Mesendoderm (in vitro differentiated cells): Measurements from ENCODE around the gene PRPS1.
"Not testable (repeated sequence)": the region's sequence is repeated elsewhere in the genome, so short reads cannot be mapped to it uniquely, and the experiment has no call there.

ENCODE experiments used
- DNase-seq: peaks from one replicate; pipeline ENCODE4 v3.0.0; 2013
- H2AK5ac ChIP-seq: 2 replicates; pipeline ENCODE4 v1.6.1; 2013; ENCODE audit warnings: low read length, inconsistent platforms
- H2BK120ac ChIP-seq: 2 replicates; pipeline ENCODE4 v1.6.1; 2013; ENCODE audit warnings: low read depth, mild to moderate bottlenecking, low read length, moderate library complexity, mixed read lengths
- H2BK15ac ChIP-seq: replicated peaks from 2 replicates; pipeline ENCODE4 v1.6.1; 2013; ENCODE audit warnings: low read depth, mild to moderate bottlenecking, moderate library complexity
- H2BK5ac ChIP-seq: 2 replicates; pipeline ENCODE4 v1.6.1; 2013; ENCODE audit warnings: low read length, inconsistent platforms
- H3K18ac ChIP-seq: 2 replicates; pipeline ENCODE4 v1.6.1; 2013; ENCODE audit warnings: mild to moderate bottlenecking, low read length, mixed read lengths
- H3K23ac ChIP-seq: one replicate; pipeline ENCODE4 v1.6.1; 2013; ENCODE audit warnings: low read length
- H3K27ac ChIP-seq: 2 replicates; pipeline ENCODE4 v1.5.1; 2013; ENCODE audit warnings: low read depth, mild to moderate bottlenecking, inconsistent platforms, low read length, moderate library complexity
- H3K27me3 ChIP-seq: 2 replicates; pipeline ENCODE4 v1.6.1; 2013; ENCODE audit warnings: low read length, control low read depth, mild to moderate bottlenecking, inconsistent platforms; ENCODE audit not compliant: insufficient read depth, poor library complexity
- H3K36me3 ChIP-seq: 2 replicates; pipeline ENCODE4 v1.6.1; 2013; ENCODE audit warnings: low read length, inconsistent platforms; ENCODE audit not compliant: control insufficient read depth, insufficient read depth
- H3K4ac ChIP-seq: one replicate; pipeline ENCODE4 v1.6.1; 2013; ENCODE audit warnings: low read depth, mild to moderate bottlenecking, low read length, moderate library complexity
- H3K4me1 ChIP-seq: 2 replicates; pipeline ENCODE4 v1.6.1; 2013; ENCODE audit warnings: low read depth, low read length, inconsistent platforms; ENCODE audit not compliant: control insufficient read depth
- H3K4me2 ChIP-seq: 2 replicates; pipeline ENCODE4 v1.6.1; 2013; ENCODE audit warnings: low read length
- H3K4me3 ChIP-seq: 2 replicates; pipeline ENCODE4 v1.5.1; 2013; ENCODE audit warnings: mild to moderate bottlenecking, low read length
- H3K56ac ChIP-seq: one replicate; pipeline ENCODE4 v1.6.1; 2013; ENCODE audit warnings: low read length
- H3K79me1 ChIP-seq: 2 replicates; pipeline ENCODE4 v1.6.1; 2013; ENCODE audit warnings: low read length, inconsistent platforms
- H3K79me2 ChIP-seq: 2 replicates; pipeline ENCODE4 v1.6.1; 2013; ENCODE audit warnings: mild to moderate bottlenecking, low read length; ENCODE audit not compliant: control insufficient read depth, insufficient read depth
- H3K9ac ChIP-seq: 2 replicates; pipeline ENCODE4 v1.6.1; 2013; ENCODE audit warnings: low read length, inconsistent platforms
- H4K5ac ChIP-seq: one replicate; pipeline ENCODE4 v1.6.1; 2013; ENCODE audit warnings: low read length
- H4K8ac ChIP-seq: one replicate; pipeline ENCODE4 v1.6.1; 2013; ENCODE audit warnings: low read depth, mild to moderate bottlenecking, control low read depth, low read length, moderate library complexity
- WGBS: extraction: QIAGEN DNeasy Blood & Tissue Kit; methylation state at CpG from one replicate; pipeline ENCODE4 v1.1.7; 2013; ENCODE audit warnings: low lambda C conversion rate, missing lambda C conversion rate; ENCODE audit not compliant: insufficient coverage; ENCODE audit errors: extremely low coverage; 5-methylcytosine and 5-hydroxymethylcytosine counted together

The PRPS1 gene

GRCh38 chrX:107662824-107663223 is 34.5 kb downstream of the PRPS1 start:
- no CpG with 5 or more reads among the region's 5 CpGs for WGBS
- H2BK120ac ChIP-seq, result no peak overlapping the region
- H3K4ac ChIP-seq, result no peak overlapping the region

DNA sequence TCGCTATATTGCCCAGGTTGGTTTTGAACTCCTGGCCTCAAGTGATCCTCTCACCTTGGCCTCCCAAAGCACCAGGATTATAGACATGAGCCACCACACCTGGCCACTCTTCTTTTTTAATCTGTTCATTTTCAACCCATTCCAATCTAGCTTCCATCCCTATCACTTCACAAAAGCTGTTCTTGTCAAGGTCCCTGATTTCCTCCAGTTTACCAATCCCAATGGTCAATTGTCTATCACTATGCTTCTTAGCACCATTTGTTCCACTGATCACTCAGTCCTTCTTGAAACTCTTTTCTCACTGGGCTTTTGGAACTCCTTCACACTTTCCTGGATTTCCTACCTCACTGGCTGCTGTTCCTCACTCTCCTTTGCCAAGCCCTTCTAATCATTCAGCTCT is 38.6 kb downstream of the PRPS1 start:
- no CpG with 5 or more reads among the region's 1 CpG for WGBS
- no peak overlapping the region for H2BK5ac ChIP-seq

More at GRCh38 chrX:107662824-107663223, 34.5 kb downstream of the PRPS1 start:
- Histone ChIP-seq H3K4me2 (no peak overlapping the region), H2AK5ac (no peak overlapping the region), H3K27me3 (no peaks in the 10 kb centered on the region), H3K79me2 (no peaks in the 10 kb centered on the region), H3K4me3 (no peak overlapping the region), H4K8ac (no peak overlapping the region), H3K56ac (no peak overlapping the region), H3K23ac (no peak overlapping the region), H2BK15ac (no peak overlapping the region), H3K18ac (no peak overlapping the region), H4K5ac (no peak overlapping the region), H2BK5ac (no peak overlapping the region), H3K79me1 (no peaks in the 10 kb centered on the region), H3K4me1 (peaks cover 3% of the 10 kb centered on the region), H3K27ac (no peak overlapping the region), H3K36me3 (no peaks in the 10 kb centered on the region), H3K9ac (no peak overlapping the region)
- DNase-seq, result peak; percentile 58

DNA sequence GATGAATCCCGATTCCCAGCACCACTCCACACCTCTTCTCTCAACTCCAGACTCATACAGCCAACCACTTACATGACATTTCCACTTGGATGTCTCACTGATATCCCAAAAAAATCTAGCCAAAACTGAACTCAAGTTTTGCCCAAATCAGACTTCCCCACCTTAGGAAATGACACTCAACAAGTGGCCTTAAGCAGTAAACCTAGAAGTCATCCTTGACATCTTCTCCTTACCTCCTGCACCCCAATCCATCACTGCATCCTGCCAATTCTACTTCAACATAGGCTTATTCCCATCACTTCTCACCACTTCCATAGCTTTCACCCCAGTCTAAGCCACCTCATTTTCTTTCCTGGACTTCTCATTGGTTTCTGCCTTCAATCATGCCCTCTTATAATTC is 39.1 kb downstream of the PRPS1 start:
- Histone ChIP-seq H4K5ac (no peak overlapping the region), H3K36me3 (no peaks in the 10 kb centered on the region), H2BK5ac (no peak overlapping the region), H3K23ac (no peak overlapping the region), H2AK5ac (no peak overlapping the region), H3K9ac (no peak overlapping the region), H2BK15ac (no peak overlapping the region), H3K18ac (no peak overlapping the region), H3K4me2 (no peak overlapping the region), H4K8ac (no peak overlapping the region), H3K4me3 (no peak overlapping the region), H3K27ac (no peak overlapping the region), H3K27me3 (no peaks in the 10 kb centered on the region), H3K4ac (no peak overlapping the region), H3K79me2 (no peaks in the 10 kb centered on the region), H2BK120ac (no peak overlapping the region), H3K56ac (no peak overlapping the region), H3K79me1 (no peaks in the 10 kb centered on the region), H3K4me1 (peaks cover 3% of the 10 kb centered on the region)
- no CpG with 5 or more reads among the region's 1 CpG for WGBS
- no peak for DNase-seq

More for the DNA sequence above, 38.6 kb downstream of the PRPS1 start:
- H3K4me3 ChIP-seq, result no peak overlapping the region
- no peak overlapping the region for H3K27ac ChIP-seq
- no peak overlapping the region for H2BK15ac ChIP-seq
- no peak overlapping the region for H3K4me2 ChIP-seq
- no peak overlapping the region for H3K18ac ChIP-seq
- peaks cover 3% of the 10 kb centered on the region for H3K4me1 ChIP-seq
- H4K8ac ChIP-seq, result no peak overlapping the region
- H2AK5ac ChIP-seq, result no peak overlapping the region
- H3K23ac ChIP-seq, result no peak overlapping the region
- no peak overlapping the region for H3K56ac ChIP-seq
- H3K79me1 ChIP-seq, result no peaks in the 10 kb centered on the region
- H3K36me3 ChIP-seq, result no peaks in the 10 kb centered on the region
- DNase-seq, result no peak
- H3K79me2 ChIP-seq, result no peaks in the 10 kb centered on the region
- H3K9ac ChIP-seq, result no peak overlapping the region
- H3K27me3 ChIP-seq, result no peaks in the 10 kb centered on the region
- H2BK120ac ChIP-seq, result no peak overlapping the region
- no peak overlapping the region for H4K5ac ChIP-seq
- H3K4ac ChIP-seq, result no peak overlapping the region

GRCh38 chrX:107668710-107669109 is 40.4 kb downstream of the PRPS1 start:
- H3K4me3 ChIP-seq, H2BK15ac ChIP-seq, H3K27ac ChIP-seq, H3K27me3 ChIP-seq, H4K5ac ChIP-seq, H3K4ac ChIP-seq, H4K8ac ChIP-seq, H2BK120ac ChIP-seq, H3K9ac ChIP-seq, H3K18ac ChIP-seq, H2AK5ac ChIP-seq, H3K79me1 ChIP-seq, H3K56ac ChIP-seq, DNase-seq, H3K36me3 ChIP-seq, H3K79me2 ChIP-seq, H3K4me2 ChIP-seq, H3K23ac ChIP-seq, H3K4me1 ChIP-seq, H2BK5ac ChIP-seq: not testable (repeated sequence)
- WGBS, result no CpG with 5 or more reads among the region's 5 CpGs

- Histone ChIP-seq H3K79me1 (no peaks in the 10 kb centered on the region), H4K8ac (no peak overlapping the region), H3K9ac (no peak overlapping the region), H2BK120ac (no peak overlapping the region), H3K4me1 (no peaks in the 10 kb centered on the region), H3K18ac (no peak overlapping the region), H4K5ac (no peak overlapping the region), H2BK15ac (no peak overlapping the region), H3K56ac (peak overlapping the region; percentile 37), H3K4ac (no peak overlapping the region), H2AK5ac (no peak overlapping the region), H3K36me3 (no peaks in the 10 kb centered on the region), H2BK5ac (no peak overlapping the region), H3K27me3 (no peaks in the 10 kb centered on the region), H3K27ac (no peak overlapping the region), H3K79me2 (no peaks in the 10 kb centered on the region), H3K4me3 (no peak overlapping the region), H3K4me2 (no peak overlapping the region), H3K23ac (no peak overlapping the region)
- no CpG with 5 or more reads among the region's 4 CpGs for WGBS
- peak; percentile 48 for DNase-seq
Observed at GRCh38 chrX:107669261-107669660, 41.0 kb downstream of the PRPS1 start.

DNA sequence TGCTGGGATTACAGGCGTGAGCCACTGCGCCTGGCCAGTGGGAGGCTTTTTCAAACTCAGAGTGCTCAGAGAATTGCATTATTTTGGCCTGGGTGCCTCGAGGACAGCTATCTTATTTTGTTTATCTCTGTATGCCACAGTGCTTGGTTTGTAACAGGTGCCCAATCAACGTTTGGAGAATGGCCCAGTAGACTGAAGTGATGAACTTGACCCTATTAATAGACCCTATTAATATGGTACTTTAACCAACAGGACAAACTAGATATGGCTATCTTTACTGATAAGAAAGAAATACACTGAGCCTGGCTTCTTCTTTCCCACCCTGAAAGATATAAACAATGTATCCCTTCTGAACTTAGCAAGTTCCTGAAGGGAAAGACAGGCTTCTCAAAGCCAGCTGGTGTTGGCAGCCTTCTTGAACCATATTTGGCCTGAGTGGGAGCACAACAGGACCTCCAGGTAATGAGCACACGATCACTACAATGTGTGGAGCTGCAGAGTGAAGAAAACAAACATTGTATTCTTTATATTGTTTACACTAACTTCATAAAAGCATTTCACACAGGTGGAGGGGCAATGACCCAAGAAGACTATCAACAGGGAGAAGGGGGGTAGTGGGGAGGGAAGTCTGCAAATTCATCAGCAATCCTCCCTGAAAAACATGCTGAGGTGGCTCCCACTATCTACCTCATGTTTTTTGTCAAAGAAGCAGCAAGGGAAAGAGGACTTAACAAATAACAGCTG is 41.7 kb downstream of the PRPS1 start:
- H3K27me3 ChIP-seq, result no peaks in the 10 kb centered on the region
- H3K4ac ChIP-seq, result no peak overlapping the region
- H3K18ac ChIP-seq, result no peak overlapping the region
- H3K4me2 ChIP-seq, result no peak overlapping the region
- no peak overlapping the region for H2BK15ac ChIP-seq
- no peak overlapping the region for H3K27ac ChIP-seq
- no peak overlapping the region for H3K4me3 ChIP-seq
- no peaks in the 10 kb centered on the region for H3K79me2 ChIP-seq
- H4K5ac ChIP-seq, result no peak overlapping the region
- H3K4me1 ChIP-seq, result no peaks in the 10 kb centered on the region
- WGBS, result no CpG with 5 or more reads among the region's 5 CpGs
- no peak overlapping the region for H2BK5ac ChIP-seq
- no peak overlapping the region for H4K8ac ChIP-seq
- no peaks in the 10 kb centered on the region for H3K79me1 ChIP-seq
- H2AK5ac ChIP-seq, result no peak overlapping the region
- no peak for DNase-seq
- no peaks in the 10 kb centered on the region for H3K36me3 ChIP-seq
- no peak overlapping the region for H3K56ac ChIP-seq
- H2BK120ac ChIP-seq, result no peak overlapping the region
- no peak overlapping the region for H3K9ac ChIP-seq
- no peak overlapping the region for H3K23ac ChIP-seq
